GM12873 (cell line): ENCODE results near the gene NRIP2.
A peak's percentile ranks its signal among the peaks of the same experiment; 100 is the strongest.

Source experiments
- TF ChIP-seq, protein P1 (sequence below): IDR thresholded peaks from 2 replicates; pipeline ENCODE4 v1.5.1; 2012; ENCODE audit warnings: low read depth, mild to moderate bottlenecking, moderate library complexity, low read length, control low read depth; ENCODE audit not compliant: insufficient read depth; ENCODE audit errors: missing control alignments

The NRIP2 gene

DNA sequence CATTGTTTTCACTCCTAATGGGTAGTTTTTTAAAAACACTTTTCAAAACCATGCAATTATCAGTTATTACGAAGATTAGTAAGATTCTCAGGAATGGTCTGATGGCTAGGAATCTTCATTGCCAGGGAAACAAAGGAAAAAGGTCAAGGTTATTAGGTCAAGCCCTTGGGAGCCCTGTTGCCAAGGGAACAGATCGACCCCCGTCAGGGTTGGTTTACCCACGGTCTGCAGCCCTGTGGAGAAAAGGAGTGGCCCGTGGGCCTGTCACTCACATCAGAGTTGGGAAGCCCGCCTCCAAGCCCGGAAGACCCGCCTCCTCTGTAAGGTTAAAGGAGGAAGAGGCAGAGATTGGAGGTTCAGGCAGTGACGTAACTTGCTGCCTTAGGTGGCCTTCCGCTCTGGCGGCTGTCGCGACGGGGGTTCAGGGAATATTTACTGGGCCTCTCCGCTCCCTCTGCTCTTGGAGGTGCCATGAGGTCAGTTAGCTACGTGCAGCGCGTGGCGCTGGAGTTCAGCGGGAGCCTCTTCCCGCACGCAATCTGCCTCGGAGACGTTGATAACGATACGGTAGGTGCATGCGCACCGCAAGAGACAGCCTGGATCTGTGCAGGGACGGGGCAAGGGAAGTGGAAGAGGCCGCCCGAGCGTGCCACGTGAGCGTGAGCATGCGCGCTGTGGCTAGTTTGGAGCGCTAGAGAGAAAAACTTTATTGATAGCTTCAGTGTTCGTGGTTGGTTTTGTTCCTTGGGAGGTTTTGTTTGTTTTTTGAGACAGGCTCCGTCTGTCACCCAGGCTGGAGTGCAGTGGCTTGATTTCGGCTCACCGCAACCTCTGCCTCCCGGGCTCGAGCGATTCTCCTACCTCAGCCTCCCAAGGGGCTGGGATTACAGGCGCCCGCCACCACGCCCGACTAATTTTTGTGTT is 22.3 kb downstream of the NRIP2 start, which contains the start of gene ITFG2:
TSS of gene ITFG2 (plus strand) at position 379 of the 924 bp plus-strand sequence. CDS start at position 472, 93 bp downstream.
- TF ChIP-seq, protein P1, sequence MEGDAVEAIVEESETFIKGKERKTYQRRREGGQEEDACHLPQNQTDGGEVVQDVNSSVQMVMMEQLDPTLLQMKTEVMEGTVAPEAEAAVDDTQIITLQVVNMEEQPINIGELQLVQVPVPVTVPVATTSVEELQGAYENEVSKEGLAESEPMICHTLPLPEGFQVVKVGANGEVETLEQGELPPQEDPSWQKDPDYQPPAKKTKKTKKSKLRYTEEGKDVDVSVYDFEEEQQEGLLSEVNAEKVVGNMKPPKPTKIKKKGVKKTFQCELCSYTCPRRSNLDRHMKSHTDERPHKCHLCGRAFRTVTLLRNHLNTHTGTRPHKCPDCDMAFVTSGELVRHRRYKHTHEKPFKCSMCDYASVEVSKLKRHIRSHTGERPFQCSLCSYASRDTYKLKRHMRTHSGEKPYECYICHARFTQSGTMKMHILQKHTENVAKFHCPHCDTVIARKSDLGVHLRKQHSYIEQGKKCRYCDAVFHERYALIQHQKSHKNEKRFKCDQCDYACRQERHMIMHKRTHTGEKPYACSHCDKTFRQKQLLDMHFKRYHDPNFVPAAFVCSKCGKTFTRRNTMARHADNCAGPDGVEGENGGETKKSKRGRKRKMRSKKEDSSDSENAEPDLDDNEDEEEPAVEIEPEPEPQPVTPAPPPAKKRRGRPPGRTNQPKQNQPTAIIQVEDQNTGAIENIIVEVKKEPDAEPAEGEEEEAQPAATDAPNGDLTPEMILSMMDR, result peak; percentile 3

DNA sequence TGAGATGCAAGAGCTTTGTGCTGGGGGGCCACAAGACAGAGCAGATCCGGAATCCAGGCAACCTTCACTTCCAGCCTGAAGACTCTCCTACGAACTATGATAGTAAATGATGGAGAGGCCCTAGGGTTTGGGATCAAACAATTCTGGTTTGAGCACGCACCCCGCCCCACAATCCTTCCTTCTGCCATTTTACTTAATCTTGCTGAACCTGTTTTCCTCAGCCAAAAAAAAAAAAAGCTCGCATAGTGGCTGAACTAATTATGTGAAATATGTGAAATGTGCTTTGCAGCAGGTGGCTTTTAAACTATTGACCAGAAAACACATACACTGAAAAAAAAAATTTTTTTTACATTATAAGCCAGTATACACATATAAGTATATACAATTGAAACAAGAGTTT is 23.0 kb downstream of the NRIP2 start:
- TF ChIP-seq, protein P1, result no peak

DNA sequence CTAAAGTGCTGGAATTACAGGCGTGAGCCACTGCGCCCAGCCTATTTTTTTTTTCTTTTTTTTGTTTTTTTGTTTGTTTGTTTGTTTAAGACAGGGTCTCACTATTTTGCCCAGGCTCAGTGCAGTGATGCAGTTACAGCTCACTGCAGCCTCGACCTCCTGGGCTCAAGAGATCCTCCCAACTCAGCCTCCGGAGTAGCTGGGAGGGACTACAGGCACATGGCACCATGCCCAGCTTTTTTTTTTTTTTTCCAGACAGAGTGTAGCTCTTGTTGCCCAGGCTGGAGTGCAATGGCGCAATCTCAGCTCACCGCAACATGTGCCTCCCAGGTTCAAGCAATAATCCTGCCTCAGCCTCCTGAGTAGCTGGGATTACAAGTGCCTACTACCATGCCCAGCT is 28.1 kb downstream of the NRIP2 start:
- TF ChIP-seq, protein P1, result no peak

DNA sequence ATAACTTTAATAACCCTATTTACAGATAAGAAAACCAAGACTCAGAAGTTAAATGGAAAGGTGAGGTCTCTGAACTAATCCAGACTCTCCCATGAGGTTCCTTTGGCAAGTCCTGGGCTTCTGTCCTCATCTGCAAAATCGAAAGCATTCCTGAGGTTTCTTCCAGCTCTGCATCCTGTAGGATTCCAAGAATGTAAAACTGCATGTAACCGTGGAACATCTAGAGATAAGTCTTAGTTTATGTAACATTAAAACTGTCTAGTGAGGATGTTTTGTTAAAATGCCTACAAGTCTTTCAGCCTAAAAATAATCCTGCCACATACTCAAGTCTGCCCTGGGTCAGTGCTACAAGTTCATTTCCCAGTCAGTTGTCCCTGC is 29.7 kb downstream of the NRIP2 start:
- TF ChIP-seq, protein P1, result no peak

DNA sequence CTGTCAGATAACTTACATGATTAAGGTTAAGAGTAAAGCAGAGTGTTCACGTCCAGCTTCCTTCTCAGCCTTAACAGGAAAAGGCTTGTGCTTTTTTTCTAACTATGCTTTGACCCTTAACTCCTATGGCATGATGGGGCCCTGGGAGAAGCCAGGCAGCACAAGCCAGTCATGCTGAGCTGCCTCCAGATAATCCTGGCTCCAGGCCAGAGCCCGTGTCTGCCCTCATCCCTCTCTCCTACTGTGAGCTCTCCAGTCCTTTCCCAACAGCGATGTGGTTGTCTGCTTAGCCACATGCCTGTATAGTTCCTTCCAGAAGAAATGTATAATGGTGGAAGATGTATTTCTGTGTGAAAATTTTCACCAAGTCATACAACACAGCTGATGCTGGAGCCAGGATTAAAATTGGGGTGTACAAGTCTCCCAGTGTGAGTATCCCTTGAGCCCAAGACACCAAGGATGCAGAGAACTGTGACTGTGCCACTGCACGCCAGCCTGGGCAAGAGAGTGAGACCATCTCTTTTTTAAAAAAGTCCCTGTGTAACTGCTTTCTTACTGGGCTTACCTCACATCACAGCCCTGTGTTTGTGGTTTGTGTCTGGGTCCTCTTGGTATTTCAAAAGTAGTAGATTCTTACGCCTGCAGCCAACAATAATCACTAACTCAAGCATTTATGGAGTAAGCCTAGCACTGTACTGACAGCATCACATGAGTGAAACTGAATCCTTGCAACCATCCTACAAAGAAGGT is 30.3 kb downstream of the NRIP2 start:
- TF ChIP-seq, protein P1, result no peak

DNA sequence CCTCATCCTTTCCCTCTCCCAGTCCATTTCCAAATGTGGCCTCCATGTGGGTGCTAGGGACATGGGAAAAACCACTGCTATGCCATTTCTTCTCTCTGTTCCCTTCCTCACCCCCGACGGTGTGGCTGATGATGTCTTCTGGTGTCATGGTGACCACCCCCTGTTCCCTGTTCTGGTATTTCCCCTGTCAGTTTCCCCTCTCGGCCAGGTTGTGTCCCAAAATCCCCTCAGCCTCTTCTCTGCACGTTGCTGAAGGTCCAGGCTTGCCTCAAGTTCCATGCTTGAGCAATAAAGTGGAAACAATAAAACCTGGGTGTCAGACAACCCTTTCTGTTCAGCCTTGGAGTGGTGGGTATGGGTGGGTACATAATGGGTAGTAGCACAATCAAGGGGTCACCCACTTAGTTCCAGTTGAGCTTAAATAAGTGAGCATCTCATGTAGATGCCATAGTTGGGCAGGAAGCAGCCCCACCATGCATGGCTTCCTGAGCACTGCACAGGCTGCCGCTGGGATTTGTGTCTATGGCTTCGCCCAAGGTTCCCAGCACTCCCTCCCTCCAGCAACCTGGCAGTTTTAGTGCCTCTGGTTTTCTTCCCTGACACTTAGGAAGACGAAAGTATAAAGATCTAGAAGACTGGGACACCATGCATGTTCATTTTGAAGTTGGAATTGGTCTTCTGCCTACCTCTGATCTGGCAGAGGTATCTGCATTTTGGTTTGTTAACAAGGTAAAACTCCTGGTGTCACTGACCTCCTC is 31.0 kb downstream of the NRIP2 start:
- TF ChIP-seq, protein P1, result no peak
